GM19324 (cell line): ENCODE measurements around the gene STK32C.

ENCODE experiments used
- ATAC-seq: cut with Tn5 transposase; IDR thresholded peaks from one replicate; pipeline ENCODE4 v1.9.1; 2021; ENCODE audit warnings: mild to moderate bottlenecking, moderate library complexity; ENCODE audit not compliant: unreplicated experiment, low FRiP score

Gene STK32C

GRCh38 chr10:132252412-132252811 is 55.3 kb downstream of the STK32C start:
- ATAC-seq: no peak

- no peak for ATAC-seq
These were observed 55.8 kb downstream of the STK32C start for GRCh38 chr10:132251928-132252327.

- ATAC-seq: no peak
These were observed 57.0 kb downstream of the STK32C start for GRCh38 chr10:132250481-132251475.

- ATAC-seq: no peak
These were observed 57.9 kb downstream of the STK32C start for GRCh38 chr10:132249824-132250375.

GRCh38 chr10:132249226-132249724 is 58.5 kb downstream of the STK32C start:
- no peak for ATAC-seq

- no peak for ATAC-seq
These were observed 59.1 kb downstream of the STK32C start for GRCh38 chr10:132248455-132249225.

- ATAC-seq: no peak
These were observed 59.8 kb downstream of the STK32C start for GRCh38 chr10:132247943-132248342.

- ATAC-seq: no peak
These were observed 61.5 kb downstream of the STK32C start for GRCh38 chr10:132246296-132246695.

- no peak for ATAC-seq
These were observed 62.7 kb downstream of the STK32C start for GRCh38 chr10:132245056-132245455.

GRCh38 chr10:132243626-132244025 is 64.1 kb downstream of the STK32C start:
- ATAC-seq: no peak

- ATAC-seq: no peak
These were observed 64.6 kb downstream of the STK32C start for GRCh38 chr10:132243141-132243540.

- ATAC-seq: no peak
These were observed 65.5 kb downstream of the STK32C start for GRCh38 chr10:132242103-132242840.

GRCh38 chr10:132241496-132241895 is 66.3 kb downstream of the STK32C start:
- ATAC-seq: no peak

- no peak for ATAC-seq
These were observed 66.7 kb downstream of the STK32C start for GRCh38 chr10:132241086-132241485.

- no peak for ATAC-seq
These were observed 67.2 kb downstream of the STK32C start for GRCh38 chr10:132240581-132240980.

- no peak for ATAC-seq
These were observed 67.6 kb downstream of the STK32C start for GRCh38 chr10:132240156-132240555.

GRCh38 chr10:132239126-132240031 is 68.4 kb downstream of the STK32C start:
- ATAC-seq: no peak

GRCh38 chr10:132238371-132239125 is 69.2 kb downstream of the STK32C start:
- no peak for ATAC-seq
